GM12878 (cell line): ENCODE results near the gene THNSL1. TPM values are rescaled to one million over a fixed set of nuclear protein-coding genes. Genes with fewer than 3 reads are reported as not detected.

ENCODE experiments used
- ATAC-seq: fragments of 200-7000 bp; cut with Tn5 transposase; 3 replicates; pipeline ENCODE4 v1.9.1; 2020; ENCODE audit warnings: mild to moderate bottlenecking, moderate library complexity
- BruUV-seq: library from RNA; stranded (reverse); fragments of 400-500 nt; replicated peaks from 2 replicates; lab custom pipeline; 2021; lab: Mats Ljungman, UMichigan
- CTCF ChIA-PET: fragments of 300-600 bp; sonication (Branson Sonifier 250); formaldehyde crosslinking; extraction: SDS; loops from one replicate; lab custom pipeline; 2021; ENCODE audit warnings: inconsistent platforms; lab: Yijun Ruan, JAX
- POLR2A ChIA-PET: fragments of 350-600 bp; formaldehyde crosslinking; extraction: SDS; loops from one replicate; lab custom pipeline; 2021; ENCODE audit warnings: inconsistent platforms; lab: Charles Lee
- RAD21 ChIA-PET: fragments of 300-600 bp; sonication (Branson Sonifier 250); formaldehyde crosslinking; loops from one replicate; lab custom pipeline; 2023; ENCODE audit warnings: antibody characterized with exemption; ENCODE audit not compliant: unreplicated experiment; lab: Charles Lee
- SMC1A ChIA-PET: fragments of 300-600 bp; sonication (Branson Sonifier 250); formaldehyde crosslinking; loops from one replicate; lab custom pipeline; 2023; ENCODE audit not compliant: unreplicated experiment, uncharacterized antibody; lab: Charles Lee
- DNase-seq: peaks from one replicate; pipeline ENCODE4 v3.0.0-alpha.2; 2011; ENCODE audit warnings: low read depth, low spot score
- FAIRE-seq: peaks from 3 replicates; lab custom pipeline; 2011; peaks lifted over from hg19 to GRCh38; lab: Jason Lieb, UNC
- H2AFZ ChIP-seq: 2 replicates; pipeline ENCODE4 v1.6.0; 2011; ENCODE audit warnings: low read depth, low read length, control low read depth; ENCODE audit not compliant: control insufficient read depth
- H3K27ac ChIP-seq: 2 replicates; pipeline ENCODE4 v1.5.1; 2011; ENCODE audit warnings: control low read depth; ENCODE audit not compliant: control insufficient read depth, insufficient read depth
- H3K27me3 ChIP-seq, 2 experiments: replicated peaks in 1 of 2; 2 replicates each; pipeline versions ENCODE4 v1.6.0 to v1.6.1; 2011; ENCODE audit warnings: low read length in 1 of 2; ENCODE audit not compliant: control insufficient read depth in 2 of 2, insufficient read depth in 2 of 2
- H3K36me3 ChIP-seq, 2 experiments: 2 replicates each; pipeline ENCODE4 v1.5.1; 2011; ENCODE audit warnings: low read length in 1 of 2; ENCODE audit not compliant: control insufficient read depth in 2 of 2, insufficient read depth in 2 of 2
- H3K4me1 ChIP-seq: 2 replicates; pipeline ENCODE4 v1.6.1; 2011; ENCODE audit warnings: mild to moderate bottlenecking, low read length, moderate library complexity, mixed read lengths; ENCODE audit not compliant: control insufficient read depth, insufficient read depth
- H3K4me2 ChIP-seq: 2 replicates; pipeline ENCODE4 v1.6.0; 2011; ENCODE audit warnings: control low read depth; ENCODE audit not compliant: control insufficient read depth, insufficient read depth
- H3K4me3 ChIP-seq: fragments of 200-600 bp; sonication (generic); 2 replicates; pipeline ENCODE4 v1.5.1; 2016
- H3K79me2 ChIP-seq: 2 replicates; pipeline ENCODE4 v1.6.0; 2011; ENCODE audit warnings: low read length; ENCODE audit not compliant: control insufficient read depth, insufficient read depth
- H3K9ac ChIP-seq: 2 replicates; pipeline ENCODE4 v1.8.0; 2011; ENCODE audit warnings: low read length, control low read depth, mixed read lengths; ENCODE audit not compliant: control insufficient read depth, insufficient read depth
- H3K9me3 ChIP-seq: replicated peaks from 3 replicates; pipeline ENCODE4 v1.5.1; 2011; ENCODE audit warnings: mild to moderate bottlenecking, low read length; ENCODE audit not compliant: control insufficient read depth, insufficient read depth
- H4K20me1 ChIP-seq: 2 replicates; pipeline ENCODE4 v1.6.0; 2011; ENCODE audit not compliant: control insufficient read depth, insufficient read depth
- ASH2L ChIP-seq: fragments of 300-600, 200-600 bp; sonication (generic); IDR thresholded peaks from 2 replicates; pipeline ENCODE4 v1.6.1; 2017; ENCODE audit warnings: low read depth, mild to moderate bottlenecking, borderline replicate concordance
- CEBPB ChIP-seq, 2 experiments: fragments of 150-350 bp in 1 of 2; IDR thresholded peaks; 2 replicates each; pipeline ENCODE4 v1.6.1; 2012 to 2014; ENCODE audit warnings: low read depth in 2 of 2, low read length in 2 of 2, borderline replicate concordance in 1 of 2, inconsistent platforms in 1 of 2
- GABPA ChIP-seq: IDR thresholded peaks from 2 replicates; pipeline ENCODE4 v1.6.1; 2014; ENCODE audit warnings: antibody characterized with exemption, low read depth, mild to moderate bottlenecking, inconsistent platforms
- HSF1 ChIP-seq: fragments of 150-350 bp; IDR thresholded peaks from 2 replicates; pipeline ENCODE4 v1.6.1; 2014; ENCODE audit warnings: mild to moderate bottlenecking, low read depth, low read length
- NRF1 ChIP-seq: conservative IDR thresholded peaks from 2 replicates; pipeline ENCODE4 v1.6.1; 2011; ENCODE audit warnings: mild to moderate bottlenecking, low read depth, low read length, improper control_type of control experiment
- PRDM15 ChIP-seq: fragments of 450-650 bp; formaldehyde crosslinking; IDR thresholded peaks from 2 replicates; pipeline ENCODE4 v1.4.0; 2020; ENCODE audit warnings: mild to moderate bottlenecking, moderate library complexity
- RELA ChIP-seq: fragments of 450-650 bp; IDR thresholded peaks from 2 replicates; pipeline ENCODE4 v1.8.0; 2014; ENCODE audit warnings: borderline replicate concordance; ENCODE audit not compliant: partially characterized antibody
- SP1 ChIP-seq: IDR thresholded peaks from one replicate; pipeline ENCODE4 v1.6.1; 2011; ENCODE audit warnings: low read depth, low read length
- STAT3 ChIP-seq: IDR thresholded peaks from 2 replicates; pipeline ENCODE4 v1.6.1; 2011; ENCODE audit warnings: low read depth, low read length, improper control_type of control experiment
- TCF3 ChIP-seq: IDR thresholded peaks from 2 replicates; pipeline ENCODE4 v1.6.1; 2012; ENCODE audit warnings: low read depth, mild to moderate bottlenecking, low read length, borderline replicate concordance; ENCODE audit not compliant: insufficient read depth
- YY1 ChIP-seq: IDR thresholded peaks from 2 replicates; pipeline ENCODE4 v1.6.1; 2011; ENCODE audit warnings: low read depth, mild to moderate bottlenecking, low read length
- ZNF24 ChIP-seq: fragments of 450-650 bp; IDR thresholded peaks from 2 replicates; pipeline ENCODE4 v1.6.1; 2017; ENCODE audit warnings: antibody characterized with exemption, mild to moderate bottlenecking
- WGBS: methylation state at CpG from one replicate; pipeline ENCODE4 v1.1.6; 2016; ENCODE audit warnings: low lambda C conversion rate; ENCODE audit not compliant: insufficient replicate concordance, insufficient coverage; ENCODE audit errors: missing lambda C conversion rate; 5-methylcytosine and 5-hydroxymethylcytosine counted together
- in situ Hi-C: fragments of 300-500 bp; cut with MboI; formaldehyde crosslinking; loops from 9 replicates; pipeline ENCODE4 v1.14.3; 2018; ENCODE audit warnings: mixed read lengths
- intact Hi-C: fragments of 100-400 bp; cut with micrococcal nuclease; formaldehyde crosslinking; loops from one replicate; pipeline ENCODE4 v1.14.2; 2022; ENCODE audit not compliant: unreplicated experiment
- polyA plus RNA-seq, 11 experiments: library from polyadenylated mRNA; depleted of rRNA in 4 of 11; unstranded in 6 of 11; stranded (reverse) in 5 of 11; fragments of >200 nt; fragmentation: Nextera tagmentation in 4 of 11; fragmentation: Illumina TruSeq in 1 of 11; extraction: Ambion mirVana in 4 of 11; extraction: Trizol in 1 of 11; gene quantifications; 1 replicate in 1 of 11; 2 replicates in 10 of 11; pipeline versions ENCODE4 v1.2.1 to v1.2.3, GENCODE V29; 2011 to 2016; ENCODE audit warnings: inconsistent platforms in 2 of 11, missing spikeins in 2 of 11, low read depth in 1 of 11
- total RNA-seq, 4 experiments: library from RNA; depleted of rRNA in 3 of 4; stranded (reverse); fragments of >200 nt in 3 of 4; fragmentation: Illumina TruSeq in 1 of 4; extraction: Trizol in 1 of 4; gene quantifications; 2 replicates each; pipeline versions ENCODE4 v1.2.1 to v1.2.3, GENCODE V29; 2013 to 2021
- TF ChIP-seq, protein P1 (sequence below): IDR thresholded peaks from 2 replicates; pipeline ENCODE4 v1.6.1; 2012; ENCODE audit warnings: low read depth, low read length, improper control_type of control experiment

Gene THNSL1
- total and polyA plus RNA-seq, 10 of the 15 experiments (the other 5 are each of a cell fraction or from before 2014, with no cell fraction given): 4.2 to 17.5 (median 6.2) TPM

DNA sequence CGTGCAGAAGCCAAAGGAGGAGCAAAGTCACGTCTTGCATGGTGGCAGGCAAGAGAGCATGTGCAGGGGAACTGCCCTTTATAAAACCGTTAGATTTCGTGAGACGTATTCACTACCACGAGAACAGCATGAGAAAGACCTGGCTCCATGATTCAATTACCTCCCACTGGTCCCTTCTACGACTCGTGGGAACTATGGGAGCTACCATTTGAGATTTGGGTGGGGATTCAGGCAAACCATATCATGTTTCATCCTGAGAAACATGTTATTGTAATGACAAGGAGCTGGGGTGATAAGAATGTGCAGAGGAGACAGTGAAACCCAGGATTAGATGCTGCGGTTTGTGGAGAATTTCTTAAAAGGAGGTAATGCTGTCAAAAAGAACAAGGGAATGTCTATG, 34.0 kb downstream of the THNSL1 start (continued):
- TF ChIP-seq PRDM15: no peak
- TF ChIP-seq, all 136 proteins: peak for 0

DNA sequence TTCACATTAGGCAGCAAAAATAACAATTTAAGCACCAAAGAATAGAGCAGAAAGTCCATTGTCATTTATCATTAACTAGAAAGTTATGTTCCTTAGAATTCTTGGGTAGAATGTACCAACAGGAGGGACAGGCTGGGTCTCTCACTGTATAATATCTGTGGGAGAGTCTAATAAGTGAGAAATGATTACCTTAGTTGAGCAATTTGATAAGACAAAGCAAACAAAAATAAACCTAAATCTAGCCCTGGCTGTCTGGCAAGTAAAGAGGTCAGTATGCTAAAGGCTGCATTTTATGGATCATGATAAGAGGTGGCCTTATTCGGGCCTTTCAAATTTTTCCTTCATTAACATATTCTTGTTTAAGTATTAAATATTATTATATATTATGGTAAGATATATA, 35.6 kb downstream of the THNSL1 start:
- DNase-seq (no peak), ATAC-seq (no peak), FAIRE-seq (no peak)
- no peaks in the 10 kb centered on the region for H3K4me1 ChIP-seq
- 46% methylated on average over 1 of the region's 1 CpG for WGBS
- H3K4me3 ChIP-seq: no peak overlapping the region
- ChIA-PET CTCF (no interaction called here), SMC1A (no interaction called here), RAD21 (no interaction called here), POLR2A (no interaction called here)
- no peaks in the 10 kb centered on the region for H4K20me1 ChIP-seq
- no peaks in the 10 kb centered on the region for H3K9me3 ChIP-seq
- H3K9ac ChIP-seq: no peak overlapping the region
- no peaks in the 10 kb centered on the region for H3K79me2 ChIP-seq
- in situ Hi-C loops: no loop called here
- H3K27me3 ChIP-seq: no peaks in the 10 kb centered on the region
- intact Hi-C loops: no loop called here
- no peaks in the 10 kb centered on the region for H3K36me3 ChIP-seq
- no peak overlapping the region for H3K27ac ChIP-seq
- H3K4me2 ChIP-seq: no peak overlapping the region
- no peak overlapping the region for H2AFZ ChIP-seq
- no TSS peak for BruUV-seq
- TF ChIP-seq ZNF24 (no peak), GABPA (no peak), NRF1 (no peak), HSF1 (no peak), RELA (no peak), SP1 (no peak), PRDM15 (no peak), STAT3 (no peak), YY1 (no peak), ASH2L (no peak), TCF3 (no peak), CEBPB (IDR thresholded peaks at IDR 0.05; ENCODE audit: borderline replicate concordance in 1 of 2, low read depth in 2 of 2, low read length in 2 of 2) (no peak)
- TF ChIP-seq, protein P1, sequence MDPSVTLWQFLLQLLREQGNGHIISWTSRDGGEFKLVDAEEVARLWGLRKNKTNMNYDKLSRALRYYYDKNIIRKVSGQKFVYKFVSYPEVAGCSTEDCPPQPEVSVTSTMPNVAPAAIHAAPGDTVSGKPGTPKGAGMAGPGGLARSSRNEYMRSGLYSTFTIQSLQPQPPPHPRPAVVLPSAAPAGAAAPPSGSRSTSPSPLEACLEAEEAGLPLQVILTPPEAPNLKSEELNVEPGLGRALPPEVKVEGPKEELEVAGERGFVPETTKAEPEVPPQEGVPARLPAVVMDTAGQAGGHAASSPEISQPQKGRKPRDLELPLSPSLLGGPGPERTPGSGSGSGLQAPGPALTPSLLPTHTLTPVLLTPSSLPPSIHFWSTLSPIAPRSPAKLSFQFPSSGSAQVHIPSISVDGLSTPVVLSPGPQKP: no peak
